Measurements from ENCODE around the gene DCK. TPM values are rescaled to one million over a fixed set of nuclear protein-coding genes. Genes with fewer than 3 reads are reported as not detected.
"Not testable (repeated sequence)": the region's sequence is repeated elsewhere in the genome, so short reads cannot be mapped to it uniquely, and the experiment has no call there.

The DCK gene
- total and polyA plus RNA-seq, 12 donors: 2.5 to 9.3 (median 6.2) TPM

- DNase-seq: no peak
- Histone ChIP-seq H3K4me1 (peaks cover 0 to 52% (median 19%) of the 10 kb centered on the region in 9 donors), H3K4me3 (peak overlapping the region in 1 of 10 donors; percentile 86), H3K27me3 (no peaks in the 10 kb centered on the region), H3K27ac (peak overlapping the region in 1 of 10 donors; percentile 93), H3K9me3 (peaks cover 0 to 4% (median 0%) of the 10 kb centered on the region in 11 donors), H3K36me3 (peaks cover 0 to 30% (median 6%) of the 10 kb centered on the region in 9 donors)
- WGBS, 2 donors: 57 to 61% methylated on average over 2 of the region's 2 CpGs
- intact Hi-C loops (cut with DNase I): loop anchor here in 6 of 10 donors (10.0 kb wide), 3 partner anchors 93 to 163 kb away; partner anchors contain the start of genes GRSF1 (in 3 of the 6) and MOB1B (in 3 of the 6)
- TF ChIP-seq CTCF (IDR thresholded peaks at IDR 0.05): no peak
- ATAC-seq: no peak
Observed at GRCh38 chr4:70997546-70997945, 4.1 kb downstream of the DCK start.

- H3K27me3 ChIP-seq, ATAC-seq, H3K4me3 ChIP-seq, H3K9me3 ChIP-seq, H3K27ac ChIP-seq, DNase-seq: not testable (repeated sequence)
- H3K36me3 ChIP-seq: peaks cover 0 to 35% (median 6%) of the 10 kb centered on the region in 9 donors
- intact Hi-C loops (cut with DNase I): loop anchor here in 7 of 10 donors (10.0 kb wide), 4 partner anchors 95 to 345 kb away; partner anchors contain the start of genes GRSF1 (in 3 of the 7) and MOB1B (in 3 of the 7)
- H3K4me1 ChIP-seq: peaks cover 0 to 40% (median 7%) of the 10 kb centered on the region in 9 donors
Observed at GRCh38 chr4:70999639-71000038, 6.2 kb downstream of the DCK start.

- H3K36me3 ChIP-seq: peaks cover 0 to 35% (median 6%) of the 10 kb centered on the region in 9 donors
- intact Hi-C loops (cut with DNase I): loop anchor here in 5 of 10 donors (10.0 kb wide), 1 partner anchor 347 kb away; no protein-coding TSS in a partner anchor
- H3K9me3 ChIP-seq, H3K27me3 ChIP-seq, ATAC-seq, H3K4me3 ChIP-seq, H3K27ac ChIP-seq, DNase-seq: not testable (repeated sequence)
- H3K4me1 ChIP-seq: peaks cover 0 to 34% (median 0%) of the 10 kb centered on the region in 9 donors
- 98% methylated on average over 4 of the region's 4 CpGs for WGBS, 2 donors
Observed at GRCh38 chr4:71001363-71001762, 7.9 kb downstream of the DCK start.

- H3K27ac ChIP-seq: peak overlapping the region in 1 of 10 donors; percentile 16
- ATAC-seq (no peak), DNase-seq (no peak)
- H3K27me3 ChIP-seq: no peaks in the 10 kb centered on the region
- peaks cover 0 to 17% (median under 1%) of the 10 kb centered on the region in 9 donors for H3K36me3 ChIP-seq
- peaks cover 0 to 4% (median 0%) of the 10 kb centered on the region in 11 donors for H3K9me3 ChIP-seq
- peaks cover 0 to 19% (median 0%) of the 10 kb centered on the region in 9 donors for H3K4me1 ChIP-seq
- WGBS, 2 donors: 70 to 77% methylated on average over 6 to 7 of the region's 7 CpGs
- intact Hi-C loops (cut with DNase I): loop anchor here in 5 of 10 donors (10.0 kb wide), 1 partner anchor 350 kb away; no protein-coding TSS in a partner anchor
- no peak for TF ChIP-seq CTCF (IDR thresholded peaks at IDR 0.05)
- H3K4me3 ChIP-seq: no peak overlapping the region
Observed at GRCh38 chr4:71004281-71004851, 10.9 kb downstream of the DCK start.

GRCh38 chr4:71005025-71005424 lies 11.6 kb downstream of the DCK start:
- Histone ChIP-seq H3K4me1 (peaks cover 0 to 24% (median 0%) of the 10 kb centered on the region in 9 donors), H3K27ac (peak overlapping the region in 1 of 10 donors; percentile 16), H3K36me3 (peaks cover 0 to 11% (median 0%) of the 10 kb centered on the region in 9 donors)
- not testable (repeated sequence) for DNase-seq, H3K4me3 ChIP-seq, H3K27me3 ChIP-seq, H3K9me3 ChIP-seq, ATAC-seq
- intact Hi-C loops (cut with DNase I): loop anchor here in 7 of 10 donors (5.0 to 10.0 kb wide), 2 partner anchors 350 to 353 kb away; no protein-coding TSS in a partner anchor
- WGBS, 2 donors: 93 to 96% methylated on average over 6 of the region's 6 CpGs

All from heart right ventricle (tissue), 16 donors.